Measurements from ENCODE around the gene CFAP20DC.

DNA sequence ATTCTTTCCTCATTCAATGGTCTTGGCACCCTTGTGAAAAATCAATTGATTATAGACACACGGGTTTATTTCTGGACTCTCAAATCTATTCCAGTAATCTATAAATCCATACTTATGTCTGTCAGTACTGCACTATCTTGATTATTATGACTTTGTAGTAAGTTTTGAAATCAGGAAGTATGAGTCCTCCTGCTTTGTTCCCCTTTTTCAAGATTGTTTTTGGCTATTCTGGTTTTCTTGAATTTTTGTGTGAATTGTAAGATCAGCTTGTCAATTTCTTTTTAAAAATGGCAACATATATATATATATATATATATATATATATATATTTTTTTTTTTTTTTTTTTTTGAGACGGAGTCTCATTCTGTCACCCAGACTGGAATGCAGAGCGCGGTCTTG is 32.3 kb upstream of the CFAP20DC start:
- TF ChIP-seq, protein P1, sequence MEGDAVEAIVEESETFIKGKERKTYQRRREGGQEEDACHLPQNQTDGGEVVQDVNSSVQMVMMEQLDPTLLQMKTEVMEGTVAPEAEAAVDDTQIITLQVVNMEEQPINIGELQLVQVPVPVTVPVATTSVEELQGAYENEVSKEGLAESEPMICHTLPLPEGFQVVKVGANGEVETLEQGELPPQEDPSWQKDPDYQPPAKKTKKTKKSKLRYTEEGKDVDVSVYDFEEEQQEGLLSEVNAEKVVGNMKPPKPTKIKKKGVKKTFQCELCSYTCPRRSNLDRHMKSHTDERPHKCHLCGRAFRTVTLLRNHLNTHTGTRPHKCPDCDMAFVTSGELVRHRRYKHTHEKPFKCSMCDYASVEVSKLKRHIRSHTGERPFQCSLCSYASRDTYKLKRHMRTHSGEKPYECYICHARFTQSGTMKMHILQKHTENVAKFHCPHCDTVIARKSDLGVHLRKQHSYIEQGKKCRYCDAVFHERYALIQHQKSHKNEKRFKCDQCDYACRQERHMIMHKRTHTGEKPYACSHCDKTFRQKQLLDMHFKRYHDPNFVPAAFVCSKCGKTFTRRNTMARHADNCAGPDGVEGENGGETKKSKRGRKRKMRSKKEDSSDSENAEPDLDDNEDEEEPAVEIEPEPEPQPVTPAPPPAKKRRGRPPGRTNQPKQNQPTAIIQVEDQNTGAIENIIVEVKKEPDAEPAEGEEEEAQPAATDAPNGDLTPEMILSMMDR (conservative IDR thresholded peaks at IDR 0.05; ENCODE audit: low read depth in 2 of 2), result no peak
- TF ChIP-seq POLR2AphosphoS5 (IDR thresholded peaks at IDR 0.05; ENCODE audit: low read depth), result no peak
- no peak for TF ChIP-seq CREB1 (CRISPR knock-in tag; IDR thresholded peaks at IDR 0.05; ENCODE audit: low read depth)
- TF ChIP-seq, protein P2, sequence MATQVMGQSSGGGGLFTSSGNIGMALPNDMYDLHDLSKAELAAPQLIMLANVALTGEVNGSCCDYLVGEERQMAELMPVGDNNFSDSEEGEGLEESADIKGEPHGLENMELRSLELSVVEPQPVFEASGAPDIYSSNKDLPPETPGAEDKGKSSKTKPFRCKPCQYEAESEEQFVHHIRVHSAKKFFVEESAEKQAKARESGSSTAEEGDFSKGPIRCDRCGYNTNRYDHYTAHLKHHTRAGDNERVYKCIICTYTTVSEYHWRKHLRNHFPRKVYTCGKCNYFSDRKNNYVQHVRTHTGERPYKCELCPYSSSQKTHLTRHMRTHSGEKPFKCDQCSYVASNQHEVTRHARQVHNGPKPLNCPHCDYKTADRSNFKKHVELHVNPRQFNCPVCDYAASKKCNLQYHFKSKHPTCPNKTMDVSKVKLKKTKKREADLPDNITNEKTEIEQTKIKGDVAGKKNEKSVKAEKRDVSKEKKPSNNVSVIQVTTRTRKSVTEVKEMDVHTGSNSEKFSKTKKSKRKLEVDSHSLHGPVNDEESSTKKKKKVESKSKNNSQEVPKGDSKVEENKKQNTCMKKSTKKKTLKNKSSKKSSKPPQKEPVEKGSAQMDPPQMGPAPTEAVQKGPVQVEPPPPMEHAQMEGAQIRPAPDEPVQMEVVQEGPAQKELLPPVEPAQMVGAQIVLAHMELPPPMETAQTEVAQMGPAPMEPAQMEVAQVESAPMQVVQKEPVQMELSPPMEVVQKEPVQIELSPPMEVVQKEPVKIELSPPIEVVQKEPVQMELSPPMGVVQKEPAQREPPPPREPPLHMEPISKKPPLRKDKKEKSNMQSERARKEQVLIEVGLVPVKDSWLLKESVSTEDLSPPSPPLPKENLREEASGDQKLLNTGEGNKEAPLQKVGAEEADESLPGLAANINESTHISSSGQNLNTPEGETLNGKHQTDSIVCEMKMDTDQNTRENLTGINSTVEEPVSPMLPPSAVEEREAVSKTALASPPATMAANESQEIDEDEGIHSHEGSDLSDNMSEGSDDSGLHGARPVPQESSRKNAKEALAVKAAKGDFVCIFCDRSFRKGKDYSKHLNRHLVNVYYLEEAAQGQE (IDR thresholded peaks at IDR 0.05; ENCODE audit: unreplicated experiment), result no peak
- no peak for TF ChIP-seq JUNB (IDR thresholded peaks at IDR 0.05; ENCODE audit: unreplicated experiment)
- TF ChIP-seq EZH2 (IDR thresholded peaks at IDR 0.05; ENCODE audit: low read depth, unreplicated experiment), result no peak
- TF ChIP-seq, protein P3, sequence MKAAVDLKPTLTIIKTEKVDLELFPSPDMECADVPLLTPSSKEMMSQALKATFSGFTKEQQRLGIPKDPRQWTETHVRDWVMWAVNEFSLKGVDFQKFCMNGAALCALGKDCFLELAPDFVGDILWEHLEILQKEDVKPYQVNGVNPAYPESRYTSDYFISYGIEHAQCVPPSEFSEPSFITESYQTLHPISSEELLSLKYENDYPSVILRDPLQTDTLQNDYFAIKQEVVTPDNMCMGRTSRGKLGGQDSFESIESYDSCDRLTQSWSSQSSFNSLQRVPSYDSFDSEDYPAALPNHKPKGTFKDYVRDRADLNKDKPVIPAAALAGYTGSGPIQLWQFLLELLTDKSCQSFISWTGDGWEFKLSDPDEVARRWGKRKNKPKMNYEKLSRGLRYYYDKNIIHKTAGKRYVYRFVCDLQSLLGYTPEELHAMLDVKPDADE (IDR thresholded peaks at IDR 0.05), result no peak
- no peak for TF ChIP-seq EZH2phosphoT487 (IDR thresholded peaks at IDR 0.05; ENCODE audit: unreplicated experiment)
- TF ChIP-seq, protein P4, sequence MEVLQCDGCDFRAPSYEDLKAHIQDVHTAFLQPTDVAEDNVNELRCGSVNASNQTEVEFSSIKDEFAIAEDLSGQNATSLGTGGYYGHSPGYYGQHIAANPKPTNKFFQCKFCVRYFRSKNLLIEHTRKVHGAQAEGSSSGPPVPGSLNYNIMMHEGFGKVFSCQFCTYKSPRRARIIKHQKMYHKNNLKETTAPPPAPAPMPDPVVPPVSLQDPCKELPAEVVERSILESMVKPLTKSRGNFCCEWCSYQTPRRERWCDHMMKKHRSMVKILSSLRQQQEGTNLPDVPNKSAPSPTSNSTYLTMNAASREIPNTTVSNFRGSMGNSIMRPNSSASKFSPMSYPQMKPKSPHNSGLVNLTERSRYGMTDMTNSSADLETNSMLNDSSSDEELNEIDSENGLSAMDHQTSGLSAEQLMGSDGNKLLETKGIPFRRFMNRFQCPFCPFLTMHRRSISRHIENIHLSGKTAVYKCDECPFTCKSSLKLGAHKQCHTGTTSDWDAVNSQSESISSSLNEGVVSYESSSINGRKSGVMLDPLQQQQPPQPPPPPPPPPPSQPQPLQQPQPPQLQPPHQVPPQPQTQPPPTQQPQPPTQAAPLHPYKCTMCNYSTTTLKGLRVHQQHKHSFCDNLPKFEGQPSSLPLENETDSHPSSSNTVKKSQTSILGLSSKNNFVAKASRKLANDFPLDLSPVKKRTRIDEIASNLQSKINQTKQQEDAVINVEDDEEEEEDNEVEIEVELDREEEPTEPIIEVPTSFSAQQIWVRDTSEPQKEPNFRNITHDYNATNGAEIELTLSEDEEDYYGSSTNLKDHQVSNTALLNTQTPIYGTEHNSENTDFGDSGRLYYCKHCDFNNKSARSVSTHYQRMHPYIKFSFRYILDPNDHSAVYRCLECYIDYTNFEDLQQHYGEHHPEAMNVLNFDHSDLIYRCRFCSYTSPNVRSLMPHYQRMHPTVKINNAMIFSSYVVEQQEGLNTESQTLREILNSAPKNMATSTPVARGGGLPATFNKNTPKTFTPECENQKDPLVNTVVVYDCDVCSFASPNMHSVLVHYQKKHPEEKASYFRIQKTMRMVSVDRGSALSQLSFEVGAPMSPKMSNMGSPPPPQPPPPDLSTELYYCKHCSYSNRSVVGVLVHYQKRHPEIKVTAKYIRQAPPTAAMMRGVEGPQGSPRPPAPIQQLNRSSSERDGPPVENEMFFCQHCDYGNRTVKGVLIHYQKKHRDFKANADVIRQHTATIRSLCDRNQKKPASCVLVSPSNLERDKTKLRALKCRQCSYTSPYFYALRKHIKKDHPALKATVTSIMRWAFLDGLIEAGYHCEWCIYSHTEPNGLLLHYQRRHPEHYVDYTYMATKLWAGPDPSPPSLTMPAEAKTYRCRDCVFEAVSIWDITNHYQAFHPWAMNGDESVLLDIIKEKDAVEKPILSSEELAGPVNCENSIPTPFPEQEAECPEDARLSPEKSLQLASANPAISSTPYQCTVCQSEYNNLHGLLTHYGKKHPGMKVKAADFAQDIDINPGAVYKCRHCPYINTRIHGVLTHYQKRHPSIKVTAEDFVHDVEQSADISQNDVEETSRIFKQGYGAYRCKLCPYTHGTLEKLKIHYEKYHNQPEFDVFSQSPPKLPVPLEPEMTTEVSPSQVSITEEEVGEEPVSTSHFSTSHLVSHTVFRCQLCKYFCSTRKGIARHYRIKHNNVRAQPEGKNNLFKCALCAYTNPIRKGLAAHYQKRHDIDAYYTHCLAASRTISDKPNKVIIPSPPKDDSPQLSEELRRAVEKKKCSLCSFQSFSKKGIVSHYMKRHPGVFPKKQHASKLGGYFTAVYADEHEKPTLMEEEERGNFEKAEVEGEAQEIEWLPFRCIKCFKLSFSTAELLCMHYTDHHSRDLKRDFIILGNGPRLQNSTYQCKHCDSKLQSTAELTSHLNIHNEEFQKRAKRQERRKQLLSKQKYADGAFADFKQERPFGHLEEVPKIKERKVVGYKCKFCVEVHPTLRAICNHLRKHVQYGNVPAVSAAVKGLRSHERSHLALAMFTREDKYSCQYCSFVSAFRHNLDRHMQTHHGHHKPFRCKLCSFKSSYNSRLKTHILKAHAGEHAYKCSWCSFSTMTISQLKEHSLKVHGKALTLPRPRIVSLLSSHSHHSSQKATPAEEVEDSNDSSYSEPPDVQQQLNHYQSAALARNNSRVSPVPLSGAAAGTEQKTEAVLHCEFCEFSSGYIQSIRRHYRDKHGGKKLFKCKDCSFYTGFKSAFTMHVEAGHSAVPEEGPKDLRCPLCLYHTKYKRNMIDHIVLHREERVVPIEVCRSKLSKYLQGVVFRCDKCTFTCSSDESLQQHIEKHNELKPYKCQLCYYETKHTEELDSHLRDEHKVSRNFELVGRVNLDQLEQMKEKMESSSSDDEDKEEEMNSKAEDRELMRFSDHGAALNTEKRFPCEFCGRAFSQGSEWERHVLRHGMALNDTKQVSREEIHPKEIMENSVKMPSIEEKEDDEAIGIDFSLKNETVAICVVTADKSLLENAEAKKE (CRISPR knock-in tag; IDR thresholded peaks at IDR 0.05), result no peak
- TF ChIP-seq NANOG (IDR thresholded peaks at IDR 0.05; ENCODE audit: borderline replicate concordance), result no peak
